ENCODE results near the gene RNF220. TPM values are rescaled to one million over a fixed set of nuclear protein-coding genes. Genes with fewer than 3 reads are reported as not detected.

The RNF220 gene
- total RNA-seq, 1 donor from 2014 or later = 102 TPM

- no peak for DNase-seq
- H3K27me3 Mint-ChIP-seq = peaks cover 7% of the 10 kb centered on the region
- H3K4me3 Mint-ChIP-seq = no peak overlapping the region
- peaks cover 2% of the 10 kb centered on the region for H3K4me1 Mint-ChIP-seq
- H3K9me3 Mint-ChIP-seq = no peaks in the 10 kb centered on the region
- no peak overlapping the region for H3K27ac Mint-ChIP-seq
- no peaks in the 10 kb centered on the region for H3K36me3 Mint-ChIP-seq (ENCODE audit: low read depth)
- intact Hi-C loops (cut with micrococcal nuclease) = no loop called here
Observed at GRCh38 chr1:44617703-44618029, 212.6 kb downstream of the RNF220 start.

GRCh38 chr1:44619261-44619900 is 214.3 kb downstream of the RNF220 start:
- Mint-ChIP-seq H3K36me3 (ENCODE audit: low read depth) (no peaks in the 10 kb centered on the region), H3K4me1 (peaks cover 2% of the 10 kb centered on the region), H3K27me3 (peaks cover 7% of the 10 kb centered on the region), H3K27ac (no peak overlapping the region), H3K4me3 (no peak overlapping the region), H3K9me3 (no peaks in the 10 kb centered on the region)
- DNase-seq = no peak
- intact Hi-C loops (cut with micrococcal nuclease) = no loop called here

GRCh38 chr1:44620072-44620471 is 215.0 kb downstream of the RNF220 start:
- Mint-ChIP-seq H3K4me3 (no peak overlapping the region), H3K4me1 (peaks cover 2% of the 10 kb centered on the region), H3K27me3 (peaks cover 7% of the 10 kb centered on the region), H3K27ac (no peak overlapping the region), H3K9me3 (no peaks in the 10 kb centered on the region), H3K36me3 (ENCODE audit: low read depth) (no peaks in the 10 kb centered on the region)
- intact Hi-C loops (cut with micrococcal nuclease) = no loop called here
- no peak for DNase-seq

- Mint-ChIP-seq H3K9me3 (no peaks in the 10 kb centered on the region), H3K4me3 (no peak overlapping the region), H3K4me1 (peaks cover 2% of the 10 kb centered on the region), H3K27me3 (peaks cover 4% of the 10 kb centered on the region), H3K36me3 (ENCODE audit: low read depth) (no peaks in the 10 kb centered on the region), H3K27ac (no peak overlapping the region)
- DNase-seq = no peak
- intact Hi-C loops (cut with micrococcal nuclease) = no loop called here
Observed at GRCh38 chr1:44621841-44622286, 216.8 kb downstream of the RNF220 start.

- H3K4me3 Mint-ChIP-seq = no peak overlapping the region
- H3K4me1 Mint-ChIP-seq = no peaks in the 10 kb centered on the region
- no peak for DNase-seq
- no peaks in the 10 kb centered on the region for H3K36me3 Mint-ChIP-seq (ENCODE audit: low read depth)
- intact Hi-C loops (cut with micrococcal nuclease) = no loop called here
- no peaks in the 10 kb centered on the region for H3K9me3 Mint-ChIP-seq
- no peak overlapping the region for H3K27ac Mint-ChIP-seq
- H3K27me3 Mint-ChIP-seq = no peaks in the 10 kb centered on the region
Observed at GRCh38 chr1:44624268-44624901, 219.3 kb downstream of the RNF220 start.

GRCh38 chr1:44625348-44625747 is 220.3 kb downstream of the RNF220 start:
- Mint-ChIP-seq H3K36me3 (ENCODE audit: low read depth) (no peaks in the 10 kb centered on the region), H3K4me1 (no peaks in the 10 kb centered on the region), H3K27ac (no peak overlapping the region), H3K27me3 (no peaks in the 10 kb centered on the region), H3K9me3 (no peaks in the 10 kb centered on the region), H3K4me3 (no peak overlapping the region)
- DNase-seq = no peak
- intact Hi-C loops (cut with micrococcal nuclease) = no loop called here

- H3K27me3 Mint-ChIP-seq = no peaks in the 10 kb centered on the region
- H3K9me3 Mint-ChIP-seq = peaks cover 6% of the 10 kb centered on the region
- H3K4me1 Mint-ChIP-seq = peaks cover 24% of the 10 kb centered on the region
- H3K4me3 Mint-ChIP-seq = no peak overlapping the region
- H3K36me3 Mint-ChIP-seq (ENCODE audit: low read depth) = peaks cover 14% of the 10 kb centered on the region
- no peak overlapping the region for H3K27ac Mint-ChIP-seq
- no peak for DNase-seq
- intact Hi-C loops (cut with micrococcal nuclease) = no loop called here
Observed at GRCh38 chr1:44628962-44629756, 224.1 kb downstream of the RNF220 start.

- intact Hi-C loops (cut with micrococcal nuclease) = loop anchor here (2.0 to 5.0 kb wide), 3 partner anchors 418 to 1273 kb away; partner anchors contain the start of genes CDC20, DMAP1 and IPO13
- H3K4me1 Mint-ChIP-seq = peaks cover 30% of the 10 kb centered on the region
- DNase-seq = no peak
- peaks cover 6% of the 10 kb centered on the region for H3K9me3 Mint-ChIP-seq
- peak overlapping the region; percentile 89 for H3K4me3 Mint-ChIP-seq
- H3K27me3 Mint-ChIP-seq = no peaks in the 10 kb centered on the region
- H3K36me3 Mint-ChIP-seq (ENCODE audit: low read depth) = peaks cover 23% of the 10 kb centered on the region
- H3K27ac Mint-ChIP-seq = peak overlapping the region; percentile 94
Observed at GRCh38 chr1:44630116-44630515, 225.1 kb downstream of the RNF220 start.

GRCh38 chr1:44631333-44631646 is 226.2 kb downstream of the RNF220 start:
- intact Hi-C loops (cut with micrococcal nuclease) = loop anchor here (1.0 to 5.0 kb wide), 4 partner anchors 43 to 1274 kb away; partner anchors contain the start of genes ARMH1, CDC20, DMAP1 and IPO13
- peak overlapping the region; percentile 89 for H3K4me3 Mint-ChIP-seq
- H3K9me3 Mint-ChIP-seq = peaks cover 6% of the 10 kb centered on the region
- peaks cover 33% of the 10 kb centered on the region for H3K36me3 Mint-ChIP-seq (ENCODE audit: low read depth)
- peaks cover 32% of the 10 kb centered on the region for H3K4me1 Mint-ChIP-seq
- DNase-seq = no peak
- peak overlapping the region; percentile 94 for H3K27ac Mint-ChIP-seq
- H3K27me3 Mint-ChIP-seq = no peaks in the 10 kb centered on the region

- peaks cover 37% of the 10 kb centered on the region for H3K36me3 Mint-ChIP-seq (ENCODE audit: low read depth)
Observed at GRCh38 chr1:44631647-44632539, 226.8 kb downstream of the RNF220 start.

GRCh38 chr1:44632598-44632997 is 227.5 kb downstream of the RNF220 start:
- Mint-ChIP-seq H3K27me3 (no peaks in the 10 kb centered on the region), H3K4me3 (peak overlapping the region; percentile 89), H3K4me1 (peaks cover 32% of the 10 kb centered on the region), H3K36me3 (ENCODE audit: low read depth) (peaks cover 41% of the 10 kb centered on the region), H3K9me3 (peaks cover 6% of the 10 kb centered on the region), H3K27ac (peak overlapping the region; percentile 98)
- DNase-seq = no peak
- intact Hi-C loops (cut with micrococcal nuclease) = loop anchor here (5.0 kb wide), 2 partner anchors 420 to 1275 kb away; partner anchors contain the start of genes CDC20 and DMAP1

More at GRCh38 chr1:44631647-44632539, 226.8 kb downstream of the RNF220 start:
- peaks cover 32% of the 10 kb centered on the region for H3K4me1 Mint-ChIP-seq
- H3K27ac Mint-ChIP-seq = peak overlapping the region; percentile 98
- intact Hi-C loops (cut with micrococcal nuclease) = loop anchor here (1.0 to 5.0 kb wide), 4 partner anchors 42 to 1275 kb away; partner anchors contain the start of genes ARMH1, CDC20, DMAP1 and IPO13
- peak; percentile 97 for DNase-seq
- H3K9me3 Mint-ChIP-seq = peaks cover 6% of the 10 kb centered on the region
- H3K4me3 Mint-ChIP-seq = peak overlapping the region; percentile 89
- no peaks in the 10 kb centered on the region for H3K27me3 Mint-ChIP-seq

- Mint-ChIP-seq H3K27ac (peak overlapping the region; percentile 56), H3K9me3 (peaks cover 6% of the 10 kb centered on the region), H3K36me3 (ENCODE audit: low read depth) (peaks cover 54% of the 10 kb centered on the region), H3K4me1 (peaks cover 32% of the 10 kb centered on the region), H3K27me3 (no peaks in the 10 kb centered on the region), H3K4me3 (no peak overlapping the region)
- intact Hi-C loops (cut with micrococcal nuclease) = loop anchor here (5.0 kb wide), 2 partner anchors 422 to 1277 kb away; partner anchors contain the start of genes CDC20 and DMAP1
- DNase-seq = no peak
Observed at GRCh38 chr1:44634606-44635189, 229.6 kb downstream of the RNF220 start.

GRCh38 chr1:44635439-44635838 is 230.4 kb downstream of the RNF220 start:
- Mint-ChIP-seq H3K27me3 (no peaks in the 10 kb centered on the region), H3K4me1 (peaks cover 32% of the 10 kb centered on the region), H3K9me3 (peaks cover 6% of the 10 kb centered on the region), H3K36me3 (ENCODE audit: low read depth) (peaks cover 57% of the 10 kb centered on the region), H3K27ac (no peak overlapping the region), H3K4me3 (no peak overlapping the region)
- intact Hi-C loops (cut with micrococcal nuclease) = no loop called here
- DNase-seq = no peak

All from activated CD4-positive, alpha-beta T cell treated with anti-CD3 and anti-CD28 coated beads, Interleukin-2, amount 10 ng/mL, durations not matched to agents 24 days and 14 days (primary cell).